H1 (cell line): ENCODE results near the gene ZNF771. TPM values are rescaled to one million over a fixed set of nuclear protein-coding genes. Genes with fewer than 3 reads are reported as not detected.

Experiments
- CTCF ChIA-PET: fragments of 300-600 bp; sonication (Branson Sonifier 250); formaldehyde crosslinking; loops from one replicate; lab custom pipeline; 2021; ENCODE audit not compliant: partially characterized antibody; lab: Charles Lee
- POLR2A ChIA-PET: fragments of 300-600 bp; sonication (Branson Sonifier 250); formaldehyde crosslinking; loops from one replicate; lab custom pipeline; 2021; ENCODE audit warnings: inconsistent platforms; ENCODE audit not compliant: partially characterized antibody; lab: Charles Lee
- DNase-seq, 2 experiments: peaks; one replicate each; pipeline versions ENCODE4 v3.0.0 to v3.0.0-alpha.2; 2010 to 2022; ENCODE audit warnings: low spot score in 2 of 2, low read depth in 1 of 2, mixed read lengths in 1 of 2
- FAIRE-seq: peaks from 2 replicates; lab custom pipeline; 2011; peaks lifted over from hg19 to GRCh38; lab: Jason Lieb, UNC
- H2AFZ ChIP-seq: 2 replicates; pipeline ENCODE4 v1.8.1; 2012; ENCODE audit warnings: low read length, inconsistent platforms
- H2AK5ac ChIP-seq: 2 replicates; pipeline ENCODE4 v1.6.1; 2013; ENCODE audit warnings: low read depth, low read length
- H2BK120ac ChIP-seq: replicated peaks from 2 replicates; pipeline ENCODE3; 2013; ENCODE audit warnings: low read depth, low read length, inconsistent platforms
- H2BK12ac ChIP-seq: 2 replicates; pipeline ENCODE4 v1.6.1; 2013; ENCODE audit warnings: low read depth, low read length
- H2BK15ac ChIP-seq: 2 replicates; pipeline ENCODE4 v1.6.1; 2013; ENCODE audit warnings: low read length
- H2BK20ac ChIP-seq: 2 replicates; pipeline ENCODE4 v1.6.1; 2013; ENCODE audit warnings: low read length
- H2BK5ac ChIP-seq: 2 replicates; pipeline ENCODE4 v1.6.1; 2013; ENCODE audit warnings: low read depth, low read length
- H3K14ac ChIP-seq: 2 replicates; pipeline ENCODE4 v1.6.1; 2013; ENCODE audit warnings: inconsistent platforms; ENCODE audit not compliant: insufficient read length
- H3K18ac ChIP-seq: 2 replicates; pipeline ENCODE4 v1.6.1; 2013; ENCODE audit warnings: low read length; ENCODE audit errors: extremely low read depth
- H3K23ac ChIP-seq: 2 replicates; pipeline ENCODE4 v1.6.1; 2013; ENCODE audit warnings: inconsistent platforms; ENCODE audit not compliant: insufficient read length
- H3K23me2 ChIP-seq: 2 replicates; pipeline ENCODE4 v1.6.1; 2013; ENCODE audit warnings: low read depth, low read length
- H3K27ac ChIP-seq: 2 replicates; pipeline ENCODE4 v1.6.1; 2011; ENCODE audit warnings: low read depth, low read length, inconsistent platforms
- H3K27me3 ChIP-seq, 4 experiments: replicated peaks in 1 of 4; 1 replicate in 1 of 4; 2 replicates in 3 of 4; pipeline versions ENCODE4 v1.6.1 to v1.8.1; 2011 to 2013; ENCODE audit warnings: low read length in 3 of 4, mild to moderate bottlenecking in 3 of 4, inconsistent platforms in 2 of 4, mixed read lengths in 2 of 4, moderate library complexity in 1 of 4; ENCODE audit not compliant: control insufficient read depth in 3 of 4, insufficient read depth in 3 of 4; ENCODE audit errors: extremely low read depth in 1 of 4
- H3K36me3 ChIP-seq, 4 experiments: 2 replicates each; pipeline versions ENCODE4 v1.6.1 to v1.8.1; 2011 to 2013; ENCODE audit warnings: mild to moderate bottlenecking in 4 of 4, low read length in 3 of 4, moderate library complexity in 2 of 4, control low read depth in 1 of 4, inconsistent platforms in 1 of 4; ENCODE audit not compliant: insufficient read depth in 4 of 4, control insufficient read depth in 2 of 4
- H3K4ac ChIP-seq: replicated peaks from 2 replicates; pipeline ENCODE3; 2013; ENCODE audit warnings: low read length, low read depth, mixed read lengths, inconsistent platforms; ENCODE audit not compliant: insufficient read length
- H3K4me1 ChIP-seq, 4 experiments: replicated peaks in 1 of 4; 1 replicate in 1 of 4; 2 replicates in 3 of 4; pipeline versions ENCODE4 v1.6.1 to v1.8.1; 2011 to 2013; ENCODE audit warnings: low read length in 3 of 4, inconsistent platforms in 2 of 4, mixed read lengths in 1 of 4; ENCODE audit not compliant: insufficient read depth in 4 of 4, control insufficient read depth in 3 of 4
- H3K4me2 ChIP-seq, 2 experiments: 2 replicates each; pipeline versions ENCODE4 v1.6.1 to v1.8.1; 2011 to 2013; ENCODE audit warnings: low read depth in 2 of 2, low read length in 2 of 2, control low read depth in 1 of 2, inconsistent platforms in 1 of 2, mild to moderate bottlenecking in 1 of 2; ENCODE audit not compliant: insufficient read depth in 1 of 2
- H3K4me3 ChIP-seq, 4 experiments: fragments of 200-600, 300-600 bp in 1 of 4; sonication (generic), shearing (Covaris generic), sonication (Bioruptor Twin) in 1 of 4; 2 replicates each; pipeline versions ENCODE4 v1.5.1 to v1.8.1; 2011 to 2016; ENCODE audit warnings: low read length in 4 of 4, low read depth in 3 of 4, control low read depth in 2 of 4, inconsistent platforms in 2 of 4, mild to moderate bottlenecking in 2 of 4, mixed read lengths in 1 of 4, moderate library complexity in 1 of 4; ENCODE audit not compliant: insufficient read depth in 2 of 4; ENCODE audit errors: extremely low read depth in 1 of 4
- H3K56ac ChIP-seq: replicated peaks from 2 replicates; pipeline ENCODE3; 2013; ENCODE audit warnings: low read depth, mild to moderate bottlenecking, mixed read lengths, low read length, inconsistent platforms; ENCODE audit not compliant: insufficient read length
- H3K79me1 ChIP-seq: 2 replicates; pipeline ENCODE4 v1.6.1; 2013; ENCODE audit warnings: low read depth, low read length, control low read depth
- H3K79me2 ChIP-seq, 2 experiments: 2 replicates each; pipeline versions ENCODE4 v1.6.1 to v1.8.1; 2012 to 2013; ENCODE audit warnings: low read length in 2 of 2, mild to moderate bottlenecking in 2 of 2, inconsistent platforms in 1 of 2; ENCODE audit not compliant: insufficient read depth in 2 of 2, control insufficient read depth in 1 of 2
- H3K9ac ChIP-seq, 4 experiments: replicated peaks in 1 of 4; 1 replicate in 1 of 4; 2 replicates in 3 of 4; pipeline versions ENCODE4 v1.6.1 to v1.8.1; 2011 to 2013; ENCODE audit warnings: low read depth in 3 of 4, low read length in 3 of 4, control low read depth in 2 of 4, mild to moderate bottlenecking in 2 of 4, moderate library complexity in 2 of 4, inconsistent platforms in 1 of 4; ENCODE audit errors: extremely low read depth in 1 of 4
- H3K9me3 ChIP-seq, 2 experiments: 2 replicates each; pipeline versions ENCODE4 v1.6.1 to v1.8.1; 2012 to 2013; ENCODE audit warnings: mild to moderate bottlenecking in 2 of 2, moderate library complexity in 2 of 2, control low read depth in 1 of 2, inconsistent platforms in 1 of 2, low read depth in 1 of 2, low read length in 1 of 2, mixed read lengths in 1 of 2; ENCODE audit not compliant: insufficient read depth in 2 of 2
- H4K20me1 ChIP-seq, 2 experiments: replicated peaks in 1 of 2; 2 replicates each; pipeline versions ENCODE3 to v1.8.1; 2011 to 2013; ENCODE audit warnings: inconsistent platforms in 2 of 2, low read length in 2 of 2, mild to moderate bottlenecking in 1 of 2; ENCODE audit not compliant: insufficient read depth in 2 of 2, control insufficient read depth in 1 of 2
- H4K5ac ChIP-seq: 2 replicates; pipeline ENCODE4 v1.6.1; 2013; ENCODE audit warnings: low read length, low read depth, mixed read lengths, inconsistent platforms; ENCODE audit not compliant: insufficient read length
- H4K8ac ChIP-seq: 2 replicates; pipeline ENCODE4 v1.8.0; 2013; ENCODE audit warnings: mild to moderate bottlenecking, moderate library complexity, low read length, inconsistent platforms; ENCODE audit not compliant: insufficient read depth; ENCODE audit errors: extremely low read depth
- H4K91ac ChIP-seq: replicated peaks from 2 replicates; pipeline ENCODE3; 2013; ENCODE audit warnings: low read length, mixed read lengths, inconsistent platforms; ENCODE audit not compliant: insufficient read length
- JUND ChIP-seq: IDR thresholded peaks from 2 replicates; pipeline ENCODE4 v1.6.1; 2011; ENCODE audit warnings: mild to moderate bottlenecking, improper control_type of control experiment, low read length
- MAFK ChIP-seq: IDR thresholded peaks from 2 replicates; pipeline ENCODE4 v1.6.1; 2012; ENCODE audit warnings: low read depth, mild to moderate bottlenecking, improper control_type of control experiment, low read length
- NANOG ChIP-seq: IDR thresholded peaks from 2 replicates; pipeline ENCODE4 v1.6.1; 2011; ENCODE audit warnings: low read length, low read depth, mild to moderate bottlenecking, inconsistent platforms; ENCODE audit not compliant: insufficient read depth, poor library complexity, severe bottlenecking
- POU5F1 ChIP-seq: IDR thresholded peaks from 2 replicates; pipeline ENCODE4 v1.6.1; 2011; ENCODE audit warnings: low read depth, mild to moderate bottlenecking, low read length, moderate library complexity
- SIN3A ChIP-seq, 2 experiments: IDR thresholded peaks in 1 of 2; conservative IDR thresholded peaks in 1 of 2; 2 replicates each; pipeline ENCODE4 v1.6.1; 2011 to 2012; ENCODE audit warnings: low read length in 2 of 2, improper control_type of control experiment in 1 of 2, low read depth in 1 of 2, mild to moderate bottlenecking in 1 of 2
- WGBS, 2 experiments: shearing (Covaris generic) in 1 of 2; methylation state at CpG; one replicate each; pipeline versions ENCODE4 v1.1.6 to v1.1.7; 2013 to 2015; ENCODE audit warnings: low lambda C conversion rate in 2 of 2, mixed read lengths in 2 of 2, inconsistent platforms in 1 of 2, low coverage in 1 of 2, missing lambda C conversion rate in 1 of 2; ENCODE audit not compliant: insufficient replicate concordance in 2 of 2, insufficient coverage in 1 of 2, insufficient read length in 1 of 2; ENCODE audit errors: extremely low coverage in 1 of 2, missing lambda C conversion rate in 1 of 2; 5-methylcytosine and 5-hydroxymethylcytosine counted together
- polyA plus RNA-seq, 7 experiments: library from polyadenylated mRNA; depleted of rRNA in 3 of 7; stranded (reverse) in 5 of 7; unstranded in 2 of 7; fragments of >200 nt in 5 of 7; fragments of 200-250 nt in 2 of 7; gene quantifications; 1 replicate in 5 of 7; 2 replicates in 1 of 7; 4 replicates in 1 of 7; pipeline versions ENCODE4 v1.2.1 to v1.2.3, GENCODE V29; 2011 to 2013; ENCODE audit warnings: missing spikeins in 2 of 7, mixed read lengths in 2 of 7
- total RNA-seq: library from RNA; stranded (reverse); fragmentation: NEBNext Ultra II Directional; extraction: Animal tissue kit (Norgen Biotek cat#: 25700); gene quantifications from 2 replicates; pipeline ENCODE4 v1.2.1, GENCODE V29; 2021

The ZNF771 gene
- total and polyA plus RNA-seq, 2 of the 8 experiments (the other 6 are each of a cell fraction or from before 2014, with no cell fraction given): 10.6 to 15.7 TPM

- POLR2A ChIA-PET: interaction anchor here (0.5 to 2.3 kb wide), 15 partner anchors 11 to 207 kb away, joined by 3 to 15 read pairs (median 4); partner anchors contain the start of genes ZNF48 and ZNF747
- peaks cover 3% of the 10 kb centered on the region; the same call in 1 of the 2 replicates for H3K79me1 ChIP-seq
- H3K79me2 ChIP-seq: peaks cover 0 to 23% of the 10 kb centered on the region in 2 experiments; a peak in 2 of 4 replicates
- no peak overlapping the region for H4K5ac ChIP-seq
- H3K14ac ChIP-seq: no peak overlapping the region
- H3K23me2 ChIP-seq: peaks cover 7% of the 10 kb centered on the region; the same call in 1 of the 2 replicates
- peak overlapping the region; percentile 34; the same call in 1 of the 2 replicates for H3K27ac ChIP-seq
- no peak for DNase-seq
- H3K9me3 ChIP-seq: no peaks in the 10 kb centered on the region
- H3K4me1 ChIP-seq: peaks cover 0 to 6% (median 4%) of the 10 kb centered on the region in 4 experiments; a peak in 4 of 7 replicates
- H3K56ac ChIP-seq: no peak overlapping the region
- 3% methylated on average over 11 of the region's 11 CpGs; no CpG with 5 or more reads in 1 of the 2 experiments for WGBS, 2 experiments
- peak overlapping the region; percentile 60 for H3K18ac ChIP-seq
- no peak overlapping the region for H3K23ac ChIP-seq
- peak overlapping the region; percentile 25 for H4K91ac ChIP-seq
- no peak overlapping the region for H2AK5ac ChIP-seq
- peak overlapping the region; percentile 13 to 60 (median 46); a peak in 6 of 7 replicates for H3K9ac ChIP-seq
- H2BK120ac ChIP-seq: no peak overlapping the region
- peak overlapping the region; percentile 67; the same call in 1 of the 2 replicates for H2BK5ac ChIP-seq
- H2BK15ac ChIP-seq: no peak overlapping the region
- no peak overlapping the region for H2AFZ ChIP-seq
- H4K8ac ChIP-seq: peak overlapping the region; percentile 91; the same call in 1 of the 2 replicates
- H3K4me3 ChIP-seq: peak overlapping the region; percentile 63 to 85 (median 80)
- peak overlapping the region; percentile 16 for H3K4ac ChIP-seq
- CTCF ChIA-PET: interaction anchor here (0.6 to 2.5 kb wide), 40 partner anchors 11 to 484 kb away, joined by 3 to 17 read pairs (median 5); partner anchors contain the start of genes ZNF689, ZNF747, ZNF764 and ZNF771
- no peak overlapping the region for H2BK20ac ChIP-seq
- peaks cover 8 to 19% (median 11%) of the 10 kb centered on the region in 4 experiments; a peak in 7 of 8 replicates for H3K36me3 ChIP-seq
- 0 out of 2 replicates have a peak overlapping the region, but pooled peaks have one; percentile 76 for H2BK12ac ChIP-seq
- peaks cover 2 to 4% of the 10 kb centered on the region in 2 experiments for H4K20me1 ChIP-seq
- no peak for FAIRE-seq
- H3K27me3 ChIP-seq: no peaks in the 10 kb centered on the region
- H3K4me2 ChIP-seq: peak overlapping the region; percentile 55 to 83
- TF ChIP-seq JUND (no peak), MAFK (no peak), NANOG (no peak), SIN3A (conservative IDR thresholded peaks at IDR 0.05 in 1 of 2, IDR thresholded peaks at IDR 0.05 in 1 of 2; ENCODE audit: low read depth in 1 of 2, low read length in 2 of 2) (peak in 1 of 2 experiments; percentile 57; a peak in 1 of 4 replicates), POU5F1 (no peak)
These were observed 21.9 kb downstream of the ZNF771 start for GRCh38 chr16:30429418-30429677.
